T47D (cell line): ENCODE results near the gene PAGE3.

Source experiments
- DNase-seq, 2 experiments: peaks; one replicate each; pipeline versions ENCODE4 v3.0.0 to v3.0.0-alpha.2; 2011 to 2012; ENCODE audit warnings: low read depth in 1 of 2, low spot score in 1 of 2
- JUND ChIP-seq: IDR thresholded peaks from 2 replicates; pipeline ENCODE4 v1.6.1; 2012; ENCODE audit warnings: low read depth
- in situ Hi-C: cut with HindIII; loops from 2 replicates; pipeline ENCODE4 v1.10.0; 2016; ENCODE audit warnings: low sequenced_read_pairs, low pct_unique_long_range_greater_than_20kb

The PAGE3 gene

DNA sequence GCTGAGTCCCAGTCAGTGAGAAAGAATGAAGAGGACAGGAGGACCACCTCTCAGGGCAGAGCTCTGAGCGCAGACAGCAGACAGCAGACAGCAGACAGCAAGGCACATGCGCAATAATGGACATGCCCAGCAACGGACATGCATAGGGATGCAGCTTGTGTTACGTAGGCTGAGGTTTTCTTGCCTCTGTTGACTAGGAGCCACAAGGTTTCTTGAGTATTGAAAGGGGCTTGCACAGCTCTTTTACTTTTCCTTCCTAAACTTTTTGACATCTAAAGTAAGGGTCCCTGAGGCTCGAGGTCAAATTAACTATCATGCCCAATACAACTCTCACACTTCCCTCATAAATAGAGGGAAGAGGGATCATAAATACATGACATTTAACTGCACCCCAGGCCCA lies at the start of gene PAGE3:
PAGE3 (minus strand) TSS at position 101 of the 400 bp plus-strand sequence. CDS start 1,013 bp downstream, outside the sequence.
- no peak for TF ChIP-seq JUND
- DNase-seq = no peak
- in situ Hi-C loops = no loop called here

DNA sequence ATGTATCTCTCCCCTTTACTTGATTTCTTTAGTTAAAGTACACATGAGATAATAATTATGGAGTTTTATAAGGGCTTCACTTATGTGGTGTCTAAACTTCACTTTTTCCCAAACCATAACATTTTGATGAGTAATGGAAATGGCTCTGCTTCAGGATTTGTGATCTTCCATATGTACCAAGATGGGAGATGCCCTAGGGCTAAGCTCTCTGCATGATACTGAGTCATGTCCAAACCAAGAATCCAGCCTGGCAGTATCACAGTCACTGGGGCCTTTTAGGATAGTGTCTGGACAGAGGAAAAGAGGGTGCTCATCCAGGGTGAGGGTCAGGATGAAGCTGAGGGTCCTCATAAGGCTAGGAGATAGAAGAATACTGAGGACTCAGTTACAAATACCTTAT lies 47.9 kb upstream of the PAGE3 start:
- TF ChIP-seq JUND = no peak
- no peak for DNase-seq
- in situ Hi-C loops = no loop called here

- TF ChIP-seq JUND = no peak
- DNase-seq = no peak
- in situ Hi-C loops = no loop called here
These were observed 26.2 kb upstream of the PAGE3 start for GRCh38 chrX:55290963-55291362.

DNA sequence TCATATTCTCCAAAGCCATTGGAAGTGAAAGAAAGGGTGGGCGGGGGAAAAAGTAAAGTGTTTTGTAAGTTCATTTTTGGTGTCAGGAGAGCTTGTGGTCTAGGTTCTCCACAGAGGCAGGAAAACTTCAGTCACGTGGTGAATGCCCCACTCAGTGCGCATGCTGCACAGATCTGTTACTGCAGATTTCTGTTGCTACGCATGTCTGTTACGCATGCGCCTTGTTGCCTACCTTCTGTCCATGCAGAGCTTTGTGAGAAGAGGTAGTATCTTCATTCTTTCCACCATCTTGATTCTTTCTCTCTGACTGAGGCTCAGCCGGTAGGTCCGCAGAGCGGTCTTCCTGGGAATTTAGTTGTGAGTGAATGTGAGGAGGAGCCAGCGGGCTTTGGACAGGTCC lies 15.1 kb upstream of the PAGE3 start:
- no peak for DNase-seq
- TF ChIP-seq JUND = no peak
- in situ Hi-C loops = no loop called here

GRCh38 chrX:55260806-55261205 lies 3.9 kb downstream of the PAGE3 start:
- no peak for DNase-seq
- in situ Hi-C loops = no loop called here
- no peak for TF ChIP-seq JUND

DNA sequence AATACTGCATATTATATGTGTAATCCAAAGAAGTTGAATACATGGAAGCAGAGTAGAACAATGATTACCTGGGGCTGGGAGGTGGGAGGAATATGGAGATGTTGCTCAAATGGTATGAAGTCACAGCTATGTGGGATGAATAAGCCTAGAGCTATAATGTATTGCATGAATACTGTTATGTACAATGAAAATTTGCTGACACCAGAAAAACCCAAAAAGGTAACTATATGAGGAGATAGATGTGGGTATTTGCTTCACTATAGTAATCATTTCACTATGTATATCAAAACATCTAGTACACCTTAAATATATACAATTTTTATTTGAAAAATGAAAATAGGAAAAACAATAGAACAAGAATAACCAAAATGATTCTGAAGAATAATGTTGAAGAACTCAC lies 11.2 kb downstream of the PAGE3 start:
- in situ Hi-C loops = no loop called here
- DNase-seq = no peak
- TF ChIP-seq JUND = no peak

GRCh38 chrX:55240788-55241340 lies 23.9 kb downstream of the PAGE3 start:
- DNase-seq = no peak
- TF ChIP-seq JUND = no peak
- in situ Hi-C loops = no loop called here

DNA sequence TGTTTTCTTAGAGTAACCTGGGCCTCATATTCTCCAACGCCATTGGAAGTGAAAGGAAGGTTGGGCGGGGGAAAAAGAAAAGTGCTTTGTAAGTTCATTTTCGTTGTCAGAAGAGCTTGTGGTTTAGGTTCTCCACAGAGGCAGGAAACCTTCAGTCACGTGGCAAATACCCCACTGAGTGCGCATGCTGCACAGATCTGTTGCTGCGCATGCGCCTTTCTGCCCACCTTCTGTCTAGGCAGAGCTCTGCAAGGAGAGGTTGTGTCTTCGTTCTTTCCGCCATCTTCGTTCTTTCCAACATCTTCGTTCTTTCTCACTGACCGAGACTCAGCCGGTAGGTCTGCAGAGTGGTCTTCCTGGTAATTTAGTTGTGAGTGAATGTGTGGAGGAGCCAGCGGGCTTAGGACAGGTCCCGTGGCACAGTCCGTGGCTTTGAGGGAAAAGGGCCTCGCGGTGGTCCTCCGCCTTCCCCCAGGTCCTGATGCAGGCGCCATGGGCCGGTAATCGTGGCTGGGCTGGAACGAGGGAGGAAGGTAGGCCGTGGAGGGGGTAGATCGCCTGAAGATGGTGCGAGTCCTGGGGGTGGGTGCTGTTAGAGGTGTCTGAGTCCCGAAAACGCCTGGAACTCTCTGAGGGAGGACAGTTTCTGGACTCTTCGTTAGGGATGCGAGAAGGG lies 44.5 kb downstream of the PAGE3 start, which contains the start of gene PAGE5:
PAGE5 (plus strand) TSS at position 228 of the 676 bp plus-strand sequence. CDS start 1,037 bp downstream, outside the sequence.
- no peak for DNase-seq
- no peak for TF ChIP-seq JUND
- in situ Hi-C loops = no loop called here

GRCh38 chrX:55213381-55213780 lies 51.3 kb downstream of the PAGE3 start:
- TF ChIP-seq JUND = no peak
- no peak for DNase-seq
- in situ Hi-C loops = no loop called here

DNA sequence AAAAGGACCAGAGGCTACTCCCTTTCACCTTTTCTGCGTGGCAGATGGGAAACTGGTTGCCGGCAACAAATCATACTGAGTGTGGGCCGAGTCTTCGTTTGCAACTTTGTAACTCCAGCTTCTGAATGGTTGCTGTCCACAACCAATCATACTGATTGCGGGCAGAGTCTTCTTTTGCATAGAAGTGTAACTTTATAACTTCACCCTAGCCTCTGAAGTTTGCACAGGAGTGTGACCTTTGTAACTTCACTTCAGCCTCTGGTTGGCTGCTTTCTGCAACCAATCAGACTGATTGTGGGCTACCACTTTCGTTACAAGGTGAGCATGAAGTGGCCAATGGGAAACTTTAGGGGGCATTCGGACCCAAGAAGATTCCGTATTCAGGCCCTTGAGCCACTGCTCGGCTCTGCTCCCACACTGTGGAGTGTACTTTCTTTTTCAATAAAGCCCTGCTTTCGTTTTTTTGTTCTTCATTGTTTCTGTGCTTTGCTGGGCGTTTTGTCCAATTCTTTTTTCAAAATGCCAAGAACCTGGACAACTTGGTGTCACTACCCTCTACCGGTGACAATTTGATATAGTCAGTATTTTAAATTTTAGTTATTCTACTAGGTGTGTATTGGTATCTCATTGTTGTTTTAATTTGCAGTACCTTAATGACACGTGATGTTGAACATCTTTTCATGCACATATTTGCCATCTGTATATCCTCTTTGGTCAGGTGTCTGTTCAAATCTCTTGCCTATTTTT lies 53.6 kb downstream of the PAGE3 start:
- DNase-seq = peak in 1 of 2 experiments; percentile 30
- in situ Hi-C loops = no loop called here
- TF ChIP-seq JUND = no peak
